Measurements from ENCODE around the gene TNNI3K. TPM values are rescaled to one million over a fixed set of nuclear protein-coding genes. Genes with fewer than 3 reads are reported as not detected.

Gene TNNI3K
- total RNA-seq, 1 donor: 1.3 TPM

DNA sequence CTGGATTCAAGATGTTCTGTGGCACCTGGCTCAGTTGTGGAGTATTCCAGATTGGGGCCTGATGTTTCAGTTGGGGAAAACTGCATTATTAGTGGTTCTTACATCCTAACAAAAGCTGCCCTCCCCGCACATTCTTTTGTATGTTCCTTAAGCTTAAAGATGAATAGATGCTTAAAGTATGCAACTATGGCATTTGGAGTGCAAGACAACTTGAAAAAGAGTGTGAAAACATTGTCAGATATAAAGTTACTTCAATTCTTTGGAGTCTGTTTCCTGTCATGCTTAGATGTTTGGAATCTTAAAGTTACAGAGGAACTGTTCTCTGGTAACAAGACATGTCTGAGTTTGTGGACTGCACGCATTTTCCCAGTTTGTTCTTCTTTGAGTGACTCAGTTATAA, 29.9 kb upstream of the TNNI3K start:
- TF ChIP-seq, protein P1, sequence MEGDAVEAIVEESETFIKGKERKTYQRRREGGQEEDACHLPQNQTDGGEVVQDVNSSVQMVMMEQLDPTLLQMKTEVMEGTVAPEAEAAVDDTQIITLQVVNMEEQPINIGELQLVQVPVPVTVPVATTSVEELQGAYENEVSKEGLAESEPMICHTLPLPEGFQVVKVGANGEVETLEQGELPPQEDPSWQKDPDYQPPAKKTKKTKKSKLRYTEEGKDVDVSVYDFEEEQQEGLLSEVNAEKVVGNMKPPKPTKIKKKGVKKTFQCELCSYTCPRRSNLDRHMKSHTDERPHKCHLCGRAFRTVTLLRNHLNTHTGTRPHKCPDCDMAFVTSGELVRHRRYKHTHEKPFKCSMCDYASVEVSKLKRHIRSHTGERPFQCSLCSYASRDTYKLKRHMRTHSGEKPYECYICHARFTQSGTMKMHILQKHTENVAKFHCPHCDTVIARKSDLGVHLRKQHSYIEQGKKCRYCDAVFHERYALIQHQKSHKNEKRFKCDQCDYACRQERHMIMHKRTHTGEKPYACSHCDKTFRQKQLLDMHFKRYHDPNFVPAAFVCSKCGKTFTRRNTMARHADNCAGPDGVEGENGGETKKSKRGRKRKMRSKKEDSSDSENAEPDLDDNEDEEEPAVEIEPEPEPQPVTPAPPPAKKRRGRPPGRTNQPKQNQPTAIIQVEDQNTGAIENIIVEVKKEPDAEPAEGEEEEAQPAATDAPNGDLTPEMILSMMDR (IDR thresholded peaks at IDR 0.05; ENCODE audit: insufficient read depth, low read depth, low read length): no peak
- H3K4me3 ChIP-seq (ENCODE audit: low read depth, low read length): no peak overlapping the region
- peak; percentile 5 for DNase-seq (ENCODE audit: low read depth)

DNA sequence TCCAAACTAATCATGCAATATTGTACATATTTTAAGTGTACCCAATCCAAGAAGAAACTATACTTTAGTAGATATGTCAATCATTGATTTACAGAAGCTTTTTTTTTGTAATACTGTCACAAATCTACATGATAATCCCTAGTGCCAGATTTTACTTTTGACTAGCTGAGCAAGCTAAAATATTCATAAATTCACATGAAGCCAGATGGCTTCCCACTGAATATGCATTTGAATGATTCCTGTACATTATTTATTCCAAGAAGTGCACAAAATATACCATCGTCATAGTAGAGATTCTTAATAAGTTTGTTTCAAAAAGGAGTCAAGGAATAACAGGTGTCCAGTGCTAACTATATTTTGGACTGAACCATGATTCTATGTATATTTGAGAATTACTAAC, 20.0 kb upstream of the TNNI3K start:
- no peak for DNase-seq (ENCODE audit: low read depth)
- no peak overlapping the region for H3K4me3 ChIP-seq (ENCODE audit: low read depth, low read length)
- TF ChIP-seq, protein P1 (IDR thresholded peaks at IDR 0.05; ENCODE audit: insufficient read depth, low read depth, low read length): no peak

DNA sequence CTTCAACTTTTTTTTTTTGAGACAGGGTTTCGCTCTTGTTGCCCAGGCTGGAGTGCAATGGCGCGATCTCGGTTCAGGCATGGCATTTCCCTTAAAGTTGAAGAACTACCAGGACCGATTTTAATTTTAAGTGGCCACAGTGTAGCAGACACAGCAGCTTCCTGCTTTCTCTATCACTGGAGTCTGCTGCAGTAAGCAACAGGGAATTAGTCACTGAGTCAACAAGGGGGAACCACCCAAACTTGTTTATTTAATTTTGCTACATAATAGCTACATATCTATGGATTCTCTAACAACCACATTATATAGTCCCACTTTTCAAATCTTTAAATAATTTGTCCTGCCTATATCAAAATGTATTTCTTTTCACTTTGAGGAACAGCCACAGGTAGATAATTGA, 12.5 kb upstream of the TNNI3K start:
- TF ChIP-seq, protein P1 (IDR thresholded peaks at IDR 0.05; ENCODE audit: insufficient read depth, low read depth, low read length): no peak
- DNase-seq (ENCODE audit: low read depth): no peak
- H3K4me3 ChIP-seq (ENCODE audit: low read depth, low read length): no peak overlapping the region

DNA sequence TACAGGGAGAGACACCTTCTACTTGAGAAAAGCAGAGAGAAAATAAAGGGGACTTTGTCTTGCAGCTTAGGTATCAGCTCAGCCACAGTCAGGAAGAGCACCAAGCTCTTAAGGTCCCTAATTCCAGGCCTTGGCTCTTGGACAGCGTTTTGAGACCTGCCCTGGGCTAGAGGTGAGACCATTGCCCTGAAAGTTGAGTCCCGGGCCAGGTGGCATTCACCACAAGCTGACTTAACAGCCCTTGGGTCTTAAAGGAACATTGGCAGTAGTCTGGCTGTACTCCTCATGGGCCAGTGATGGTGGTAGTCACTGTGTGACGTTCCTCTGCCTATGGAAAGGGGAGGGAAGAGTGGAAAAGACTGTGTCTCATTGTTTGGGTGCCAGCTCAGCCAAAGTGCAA, 11.7 kb upstream of the TNNI3K start:
- no peak overlapping the region for H3K4me3 ChIP-seq (ENCODE audit: low read depth, low read length)
- TF ChIP-seq, protein P1 (IDR thresholded peaks at IDR 0.05; ENCODE audit: insufficient read depth, low read depth, low read length): no peak
- no peak for DNase-seq (ENCODE audit: low read depth)

DNA sequence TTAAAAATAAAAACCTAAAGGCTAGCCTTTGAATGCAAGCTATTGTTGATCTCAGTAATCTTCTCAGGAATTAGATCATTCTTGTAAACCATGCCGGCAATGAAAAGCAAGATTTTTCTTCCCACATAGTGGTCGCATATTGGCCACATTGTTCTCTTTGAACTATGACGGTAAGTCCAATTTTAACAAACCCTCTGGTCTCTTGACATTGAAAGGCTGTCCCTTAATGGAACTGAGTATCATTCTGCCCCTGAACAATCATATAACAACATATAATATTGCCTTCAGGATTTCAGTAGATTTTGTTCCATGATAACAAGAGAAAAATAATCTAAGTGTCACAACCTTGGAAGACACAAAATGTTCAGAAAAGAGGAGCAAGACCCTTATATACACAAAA, 1.3 kb downstream of the TNNI3K start:
- TF ChIP-seq, protein P1 (IDR thresholded peaks at IDR 0.05; ENCODE audit: insufficient read depth, low read depth, low read length): no peak
- no peak overlapping the region for H3K4me3 ChIP-seq (ENCODE audit: low read depth, low read length)
- DNase-seq (ENCODE audit: low read depth): no peak

DNA sequence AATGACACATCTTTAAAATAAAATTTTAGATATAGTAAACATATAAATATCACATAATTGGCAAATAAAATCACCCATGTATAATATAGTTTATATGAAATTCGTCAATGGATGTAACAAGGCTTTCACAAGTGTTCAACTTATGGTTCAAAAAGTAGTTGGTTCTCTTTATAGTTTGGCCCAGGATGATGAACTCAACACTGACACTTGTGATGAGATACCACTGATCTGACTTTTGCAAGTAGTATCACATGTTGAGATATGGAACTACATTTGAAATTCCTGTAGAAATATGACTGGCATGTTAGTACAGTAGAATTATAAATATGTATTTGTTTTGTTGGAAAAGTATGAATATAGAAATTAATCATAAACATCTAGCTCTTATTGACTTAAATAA, 1.8 kb downstream of the TNNI3K start:
- TF ChIP-seq, protein P1 (IDR thresholded peaks at IDR 0.05; ENCODE audit: insufficient read depth, low read depth, low read length): no peak
- no peak overlapping the region for H3K4me3 ChIP-seq (ENCODE audit: low read depth, low read length)
- DNase-seq (ENCODE audit: low read depth): no peak

DNA sequence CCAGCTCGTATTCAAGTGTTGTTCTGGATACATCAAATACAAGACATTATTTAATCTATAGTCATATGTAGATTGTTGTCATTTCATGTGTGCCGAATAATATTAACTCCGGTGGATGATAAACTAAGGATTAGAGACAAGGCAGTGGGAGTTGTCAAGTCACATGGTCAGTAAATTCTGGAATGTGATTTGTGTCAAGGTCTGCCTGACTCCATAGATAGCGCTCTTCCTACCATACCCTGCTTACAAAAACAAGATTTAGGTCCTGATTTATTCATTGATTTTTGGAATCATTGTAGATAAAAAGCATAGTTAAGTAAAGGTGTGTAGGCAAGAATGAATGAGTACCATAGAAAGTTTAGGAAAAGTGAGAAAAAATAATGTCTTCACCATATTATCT, 2.6 kb downstream of the TNNI3K start:
- TF ChIP-seq, protein P1 (IDR thresholded peaks at IDR 0.05; ENCODE audit: insufficient read depth, low read depth, low read length): no peak
- H3K4me3 ChIP-seq (ENCODE audit: low read depth, low read length): no peak overlapping the region
- DNase-seq (ENCODE audit: low read depth): no peak
